ACHN (cell line): ENCODE measurements around the gene LPAR3.
A peak's percentile ranks its signal among the peaks of the same experiment; 100 is the strongest.

Experiments used
- DNase-seq: peaks from one replicate; pipeline ENCODE4 v3.0.0-alpha.2; 2015
- in situ Hi-C: cut with HindIII; loops from 2 replicates; pipeline ENCODE4 v1.10.0; 2017; ENCODE audit warnings: low sequenced_read_pairs, low pct_ligation_motif_present, low pct_unique_long_range_greater_than_20kb

Gene LPAR3

DNA sequence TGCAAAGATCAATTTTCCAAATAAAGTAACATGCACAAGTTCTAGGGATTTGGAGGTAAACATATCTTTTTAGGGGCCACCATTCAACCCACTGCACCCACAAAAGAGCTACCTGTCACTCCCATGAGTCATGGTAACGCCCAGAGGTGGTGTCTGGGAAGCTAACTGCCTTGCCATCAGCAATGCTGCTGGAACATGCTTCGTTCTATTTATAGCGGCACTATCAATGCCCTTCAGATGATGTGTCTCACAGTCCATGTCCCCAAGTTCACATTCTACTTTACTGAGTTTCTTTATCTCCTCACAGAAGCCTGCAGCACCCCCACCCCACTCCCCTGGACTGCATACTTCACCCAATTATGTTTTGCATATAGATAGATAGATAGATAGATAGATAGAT, 95.4 kb downstream of the LPAR3 start:
- DNase-seq: no peak
- in situ Hi-C loops: no loop called here

DNA sequence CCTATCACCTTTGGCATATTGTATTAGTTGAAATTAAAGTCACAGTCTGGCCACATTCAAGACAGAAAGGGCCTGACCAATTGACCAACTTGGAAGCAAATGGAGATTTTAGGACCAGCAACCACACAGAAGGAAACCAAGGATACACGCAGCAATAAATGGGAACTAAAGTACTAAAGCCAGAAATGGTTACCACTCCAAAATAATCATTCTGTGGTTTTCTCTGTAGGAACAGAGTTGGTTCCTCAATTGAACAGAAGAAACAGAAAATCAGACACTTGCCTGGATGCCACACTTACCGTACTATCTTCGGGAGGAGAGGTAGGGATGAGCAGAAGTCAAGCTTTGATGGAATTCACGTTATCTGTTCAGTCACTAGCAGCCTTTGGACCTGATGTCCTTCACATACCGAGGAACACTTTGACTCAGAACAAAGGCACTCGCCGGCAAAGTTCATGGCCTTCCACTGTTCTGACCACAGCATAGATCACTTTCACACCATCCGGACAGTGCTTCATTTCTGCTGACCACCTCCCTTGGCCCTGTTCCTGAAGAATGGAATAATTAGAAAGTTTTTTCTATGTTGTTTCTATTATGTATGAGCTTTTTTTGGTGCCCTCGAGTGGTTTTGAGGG, 96.9 kb downstream of the LPAR3 start:
- in situ Hi-C loops: no loop called here
- DNase-seq: no peak

DNA sequence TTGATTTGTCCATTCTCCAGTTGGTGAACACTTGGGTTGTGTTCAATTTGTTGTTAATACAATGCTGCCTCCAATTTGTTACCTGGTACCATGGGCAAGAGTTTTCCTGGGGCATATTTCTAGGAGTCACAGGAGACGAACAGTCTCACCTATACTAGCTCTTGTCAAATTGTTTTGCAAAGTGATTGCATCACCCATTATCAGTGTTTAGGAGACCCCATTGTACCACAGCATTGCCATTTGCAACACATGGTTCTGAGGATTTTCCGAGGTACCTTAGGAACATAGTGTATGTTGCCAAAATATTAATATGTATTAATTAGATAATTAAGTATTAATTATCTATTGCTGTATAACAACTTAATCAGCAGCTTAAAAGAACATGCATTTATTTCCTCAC, 97.8 kb downstream of the LPAR3 start:
- DNase-seq: no peak
- in situ Hi-C loops: no loop called here

DNA sequence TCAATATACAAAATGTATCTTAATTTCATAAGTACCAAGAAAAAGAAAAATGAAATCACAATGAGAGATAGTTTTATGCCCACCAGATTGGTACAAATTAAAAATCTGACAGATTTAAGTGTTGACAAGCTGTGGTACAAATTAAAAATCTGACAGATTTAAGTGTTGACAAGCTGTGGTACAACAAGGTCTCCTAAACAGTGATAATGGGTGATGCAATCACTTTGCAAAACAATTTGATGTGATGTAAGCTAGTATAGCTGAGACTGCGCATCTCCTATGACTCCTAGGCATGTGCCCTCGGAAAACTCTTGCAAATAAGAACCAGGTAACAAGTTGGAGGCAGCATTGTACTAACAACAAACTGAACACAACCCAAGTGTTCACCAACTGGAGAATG, 100.6 kb downstream of the LPAR3 start:
- DNase-seq: no peak
- in situ Hi-C loops: no loop called here

DNA sequence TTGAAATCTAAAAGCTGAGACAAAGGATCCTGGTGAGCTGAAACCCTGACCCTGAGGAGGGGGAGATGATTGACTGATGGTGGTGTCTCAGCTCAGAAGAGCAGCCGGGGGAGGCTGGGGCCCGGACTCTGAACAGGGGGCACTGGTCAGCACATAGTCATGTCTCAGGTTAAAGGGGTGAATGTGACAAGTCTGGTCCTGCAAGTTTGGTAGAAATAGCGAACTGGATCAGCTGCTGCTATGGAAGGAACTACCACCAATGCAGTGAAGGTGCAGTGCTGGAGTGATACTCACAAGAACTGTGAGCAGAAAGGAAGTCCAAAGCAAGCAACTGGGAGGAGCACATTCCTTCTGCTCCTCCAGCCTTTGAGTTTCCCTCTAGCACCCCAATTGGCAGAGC, 104.0 kb downstream of the LPAR3 start:
- no peak for DNase-seq
- in situ Hi-C loops: no loop called here

DNA sequence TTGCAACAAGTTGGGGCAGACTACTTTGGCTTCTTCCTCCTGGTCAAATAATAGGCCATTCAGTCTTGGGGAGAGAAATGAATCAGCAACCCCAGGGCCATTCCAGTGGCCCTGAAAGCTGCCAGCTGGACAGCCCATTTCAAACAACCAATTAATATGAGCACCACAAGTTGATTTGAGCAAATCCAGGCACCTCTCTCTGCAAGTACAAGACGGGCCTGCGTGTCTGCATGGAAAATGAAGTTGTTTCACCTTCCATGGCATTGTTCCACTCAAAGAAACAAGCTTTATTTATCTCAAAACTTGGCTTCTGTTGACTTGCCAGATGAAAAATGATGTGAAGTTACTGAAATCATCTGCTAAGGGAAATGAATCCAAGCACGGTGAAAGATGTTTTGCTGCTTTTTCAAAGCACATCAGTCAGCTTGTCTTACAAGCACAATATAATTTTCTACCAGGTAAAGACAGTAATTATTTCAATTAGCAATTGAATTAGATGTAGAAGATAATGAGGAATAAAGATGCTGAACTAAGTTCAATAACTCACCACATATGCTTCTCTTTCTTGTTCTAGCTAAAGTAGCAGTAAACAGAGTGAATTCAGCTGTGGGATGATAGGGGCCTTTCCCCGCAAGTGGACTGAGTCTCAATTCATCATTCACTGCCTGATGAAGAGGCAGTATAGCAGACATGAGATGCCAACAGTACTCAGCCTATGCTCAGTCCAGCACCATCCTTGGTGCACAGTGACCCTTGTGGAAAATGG, 107.6 kb downstream of the LPAR3 start:
- in situ Hi-C loops: no loop called here
- DNase-seq: no peak

DNA sequence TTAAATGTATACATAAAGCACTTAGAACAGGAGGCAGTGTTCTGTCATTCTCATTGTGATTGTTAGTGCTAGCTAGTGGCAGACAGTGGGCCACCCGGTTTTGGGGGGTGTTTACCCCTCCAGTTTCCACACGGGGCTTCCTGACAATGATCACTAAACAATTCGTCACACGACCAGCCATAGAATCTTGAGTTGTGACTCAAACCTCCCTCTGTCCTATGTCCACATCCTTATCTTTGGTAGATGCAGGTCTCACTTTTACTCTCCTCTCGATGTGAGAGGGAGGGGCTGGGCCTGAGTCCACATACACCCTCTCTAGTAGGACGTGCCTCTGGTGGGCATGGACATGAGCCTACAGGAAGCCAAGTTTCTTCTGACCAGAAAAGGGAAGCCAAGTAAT, 110.1 kb downstream of the LPAR3 start:
- DNase-seq: no peak
- in situ Hi-C loops: no loop called here

DNA sequence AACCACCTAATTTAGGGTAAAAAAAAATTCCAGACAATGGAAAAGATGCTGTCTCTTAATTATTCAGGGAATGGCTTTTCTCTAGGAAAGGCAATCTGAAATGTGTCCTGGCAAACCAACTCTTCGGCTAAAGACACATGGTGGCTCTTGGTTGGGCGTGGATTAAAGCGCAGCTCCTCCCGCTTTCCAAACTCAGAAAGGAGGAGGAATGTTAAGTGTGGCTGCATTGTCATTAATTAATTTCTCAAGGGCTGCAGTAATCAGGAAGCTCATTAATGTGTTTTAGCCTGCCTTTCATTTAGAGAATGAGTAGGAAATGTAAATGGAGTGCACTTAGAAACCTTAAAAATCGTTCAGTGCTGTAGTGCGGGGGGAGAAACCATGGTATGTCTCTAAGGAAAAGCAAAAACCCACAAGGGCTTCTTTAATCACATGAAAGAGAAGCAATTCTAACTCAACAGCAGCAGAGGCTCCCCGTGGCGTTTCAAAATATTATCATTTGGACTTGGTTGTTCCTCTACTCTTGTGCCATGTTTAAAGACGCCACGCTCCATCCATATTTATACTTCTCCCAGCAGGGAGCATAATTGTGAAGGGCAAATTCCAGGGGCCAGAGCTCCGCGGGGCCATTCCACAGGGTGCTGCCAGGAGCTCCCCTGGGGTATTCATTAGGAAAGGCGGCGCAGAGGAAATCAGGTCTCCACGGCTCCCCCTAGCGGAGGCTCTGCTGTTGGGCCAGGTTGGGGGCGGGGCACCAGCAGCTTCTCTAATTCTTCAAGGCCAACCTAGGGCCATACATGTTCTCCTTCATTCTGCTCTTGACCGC, 110.8 kb downstream of the LPAR3 start:
- in situ Hi-C loops: no loop called here
- peak; percentile 56 for DNase-seq

DNA sequence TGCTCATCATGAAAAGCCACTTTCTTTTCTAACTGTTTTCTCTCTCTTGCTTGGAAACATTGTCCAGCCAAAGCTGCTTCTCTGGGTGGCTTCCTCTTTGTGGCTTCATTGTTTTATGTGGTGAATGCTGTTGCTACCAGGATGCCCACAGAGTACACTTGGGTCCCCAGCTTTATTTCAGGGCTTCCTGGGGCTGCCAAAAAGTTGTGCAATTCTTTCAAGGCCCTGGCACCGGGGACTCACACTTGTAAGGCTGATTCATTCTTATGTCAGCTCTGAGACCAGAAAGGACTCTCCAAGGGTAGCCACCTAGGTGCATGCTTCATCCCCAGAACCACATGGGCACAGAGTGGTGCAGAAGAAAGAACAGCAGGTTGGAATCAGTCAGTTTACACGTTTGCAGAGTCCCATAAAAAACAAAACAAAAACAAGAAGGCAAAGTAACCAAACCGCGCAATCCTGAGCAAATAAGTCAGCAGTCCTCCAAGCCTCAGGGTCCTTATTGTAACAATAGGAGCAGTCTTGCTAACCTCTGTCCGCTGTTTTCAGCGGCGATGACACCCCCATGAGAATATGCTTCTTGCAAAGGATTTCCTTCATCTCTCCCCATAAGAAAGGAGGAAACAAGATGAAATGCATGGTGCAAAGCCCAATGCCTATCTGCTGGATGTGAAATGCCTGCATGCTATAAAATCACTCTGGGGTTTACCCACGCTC, 112.8 kb downstream of the LPAR3 start:
- in situ Hi-C loops: no loop called here
- no peak for DNase-seq

DNA sequence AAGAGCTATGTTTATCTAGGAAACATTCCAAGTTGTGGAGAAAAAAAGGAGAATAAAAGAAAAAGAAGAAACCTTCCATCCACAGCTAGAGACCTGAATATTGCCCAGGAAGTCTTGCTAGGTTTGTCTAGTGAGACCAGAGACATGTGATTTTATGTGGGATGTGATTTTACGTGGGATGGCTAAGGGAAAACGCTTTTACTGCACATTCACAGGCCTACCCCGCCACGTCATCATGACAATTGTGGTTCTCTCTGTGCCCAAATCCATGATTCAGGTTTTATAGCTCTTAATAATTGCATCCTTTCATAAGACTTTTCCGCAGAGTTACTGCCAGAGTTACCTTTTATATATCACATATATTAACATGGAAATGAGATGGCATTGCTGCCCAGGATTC, 116.4 kb downstream of the LPAR3 start:
- DNase-seq: no peak
- in situ Hi-C loops: no loop called here

DNA sequence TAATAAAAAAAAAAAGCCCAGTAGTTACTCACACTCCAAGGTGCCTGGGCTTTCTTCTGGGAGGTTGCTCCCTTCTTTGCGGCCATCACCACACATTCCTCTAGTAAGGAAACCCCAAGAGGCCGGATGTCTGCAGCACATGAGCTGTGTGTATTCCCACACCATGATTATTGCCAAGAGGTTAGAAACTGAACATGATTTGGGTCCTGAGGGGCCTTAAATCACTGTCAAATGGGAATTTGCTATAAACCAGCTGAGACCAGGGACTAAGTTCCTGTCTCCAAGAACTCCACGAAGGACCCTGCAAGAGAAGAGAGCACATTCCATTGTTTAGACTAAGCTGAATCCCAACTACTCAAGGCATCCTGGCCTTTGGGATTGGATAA, 117.5 kb downstream of the LPAR3 start:
- DNase-seq: no peak
- in situ Hi-C loops: no loop called here

DNA sequence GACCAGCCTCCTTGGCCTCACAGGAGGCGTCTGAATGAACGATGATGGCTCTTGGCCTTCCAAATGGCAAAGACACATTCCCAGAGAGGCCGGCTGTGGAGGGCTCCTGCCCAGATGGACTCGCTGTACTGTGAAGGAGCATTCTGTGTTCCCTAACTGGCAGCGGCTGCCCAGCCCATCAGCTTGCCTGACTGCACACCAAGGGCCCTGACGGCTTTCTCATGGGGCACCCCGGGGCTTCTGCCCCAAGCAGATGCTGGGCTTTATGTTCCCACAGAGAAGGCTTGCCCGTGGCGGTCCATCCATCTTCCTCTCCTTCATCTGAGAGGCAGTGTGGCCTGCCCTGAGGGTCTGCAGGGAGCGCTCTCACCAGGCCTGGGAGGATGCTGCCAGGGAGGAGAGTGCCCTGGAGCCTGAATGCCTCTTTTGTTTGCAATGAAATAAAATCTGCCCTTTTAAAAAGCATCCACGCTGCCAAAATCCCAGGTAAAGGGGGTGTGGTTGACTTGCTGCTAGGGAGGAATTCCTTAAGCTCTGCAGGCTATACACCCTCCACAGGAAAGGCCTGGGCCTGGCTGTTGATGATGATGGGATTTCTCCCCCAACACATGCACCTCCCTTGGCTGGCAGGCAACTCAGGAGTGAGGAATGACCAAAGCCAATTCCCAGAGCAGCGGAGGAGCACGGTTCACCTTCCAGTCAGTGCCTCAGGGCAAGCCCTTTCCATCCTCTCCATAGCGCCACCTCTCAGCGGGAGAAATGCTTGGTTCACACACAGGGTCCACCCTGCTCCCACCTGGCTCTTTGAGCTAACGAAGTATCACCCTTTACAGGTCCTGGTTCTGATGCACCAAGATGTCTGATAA, 118.1 kb downstream of the LPAR3 start:
- DNase-seq: no peak
- in situ Hi-C loops: no loop called here

DNA sequence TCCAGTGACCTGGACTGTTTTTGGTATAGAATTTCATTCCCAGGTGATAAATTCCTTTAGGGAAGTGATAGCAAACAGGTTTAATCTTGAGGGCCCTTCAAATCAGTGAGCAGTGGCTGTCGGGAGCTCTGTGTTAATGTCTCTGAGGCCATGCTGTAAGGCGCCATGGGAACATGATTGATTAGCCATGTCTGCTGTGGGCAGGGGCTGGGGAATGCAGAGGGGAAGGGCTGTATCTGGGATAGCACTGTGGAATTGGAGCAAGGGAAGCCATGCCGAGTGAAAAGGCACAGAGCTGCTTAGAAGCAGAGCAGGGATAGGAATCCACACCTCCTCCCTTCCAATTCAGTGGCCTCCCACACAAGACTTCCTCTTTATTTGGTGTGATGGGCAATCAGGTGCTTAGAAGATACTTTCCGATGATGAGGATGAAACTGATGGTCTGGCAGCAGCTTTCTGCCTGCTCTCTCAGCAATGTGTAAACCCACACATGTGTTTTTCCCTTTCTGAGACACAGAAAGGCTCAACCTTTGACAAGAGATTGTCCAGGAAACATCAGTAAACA, 119.0 kb downstream of the LPAR3 start:
- no peak for DNase-seq
- in situ Hi-C loops: no loop called here

DNA sequence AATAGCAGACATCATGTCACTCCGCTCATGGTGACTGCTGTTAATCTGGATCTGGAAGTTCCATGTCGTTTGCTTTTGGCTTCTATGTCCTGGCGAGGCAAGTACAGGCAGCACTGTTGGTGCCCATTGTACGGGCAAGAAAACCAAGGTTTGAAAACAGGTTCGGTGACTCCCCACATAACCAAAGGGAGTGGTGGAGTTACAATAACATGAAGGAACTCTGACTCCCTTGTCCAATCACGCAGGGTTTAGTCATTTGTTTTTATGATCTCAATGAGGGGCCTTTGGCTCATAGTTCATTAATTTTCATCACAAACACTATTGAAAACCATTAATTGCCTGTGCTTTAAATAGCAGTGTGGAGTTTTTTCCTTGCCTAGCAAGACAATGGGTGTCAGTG, 119.8 kb downstream of the LPAR3 start:
- in situ Hi-C loops: no loop called here
- DNase-seq: no peak

DNA sequence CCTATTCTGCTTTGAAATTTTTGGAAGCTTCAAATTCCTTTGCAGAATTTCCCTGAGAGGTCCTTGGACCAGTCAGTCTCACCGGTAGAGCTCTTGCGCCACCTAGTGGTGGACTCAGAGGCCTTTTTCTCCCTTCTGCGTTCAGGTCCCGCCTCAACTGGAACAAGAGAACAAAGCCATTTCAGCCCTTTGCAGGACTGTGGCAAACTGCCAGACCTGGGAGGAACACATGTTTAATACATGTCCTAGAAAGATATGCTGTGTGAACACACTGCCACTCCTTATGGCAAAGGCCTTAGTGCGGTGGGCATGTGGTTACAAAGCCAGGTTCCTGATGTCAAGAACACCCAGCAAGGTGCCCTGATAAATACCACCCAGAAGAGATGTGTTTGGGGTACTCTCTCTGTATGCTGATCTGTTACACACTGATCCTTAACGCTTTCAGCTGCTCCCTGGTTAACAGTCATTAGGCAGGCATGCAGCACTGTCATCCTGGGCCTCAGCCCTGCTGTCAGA, 120.5 kb downstream of the LPAR3 start:
- in situ Hi-C loops: no loop called here
- peak; percentile 61 for DNase-seq

DNA sequence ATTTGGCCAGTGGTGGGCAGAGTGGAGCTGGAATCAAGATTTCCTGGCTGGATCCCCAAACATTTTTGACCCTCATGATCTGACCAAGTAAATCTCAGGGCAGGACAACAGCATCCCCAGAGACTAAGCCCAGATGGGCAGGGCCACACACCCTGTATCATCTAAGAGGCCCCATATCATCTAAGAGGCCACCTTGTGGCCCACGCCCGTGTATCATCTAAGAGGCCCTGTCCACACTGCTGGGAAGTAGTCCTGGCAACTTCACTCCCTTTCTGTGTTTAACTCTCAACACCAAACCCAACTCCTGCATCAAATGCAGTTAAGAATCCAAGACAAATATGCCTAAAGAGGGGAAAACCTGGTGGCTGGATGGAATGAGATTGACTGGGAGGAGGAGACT, 121.1 kb downstream of the LPAR3 start:
- in situ Hi-C loops: no loop called here
- DNase-seq: no peak

DNA sequence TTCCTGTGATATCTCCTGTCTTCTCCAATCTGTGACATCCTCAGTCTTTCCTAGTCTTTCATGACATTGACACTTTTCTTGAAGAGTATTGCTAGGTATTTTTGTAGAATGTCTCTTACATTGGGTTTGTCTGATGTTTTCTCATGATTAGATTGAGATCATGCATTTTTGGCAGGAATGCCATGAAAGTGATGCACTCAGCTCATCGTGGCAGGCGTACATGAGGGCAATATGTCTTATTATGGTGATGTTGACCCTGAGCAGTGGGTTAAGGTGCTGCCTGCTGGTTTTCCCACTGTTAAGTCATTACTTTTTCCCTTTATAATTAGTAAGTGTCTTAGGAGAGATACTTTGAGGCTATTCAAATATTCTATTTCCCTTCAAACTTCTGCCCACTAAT, 122.5 kb downstream of the LPAR3 start:
- no peak for DNase-seq
- in situ Hi-C loops: no loop called here

DNA sequence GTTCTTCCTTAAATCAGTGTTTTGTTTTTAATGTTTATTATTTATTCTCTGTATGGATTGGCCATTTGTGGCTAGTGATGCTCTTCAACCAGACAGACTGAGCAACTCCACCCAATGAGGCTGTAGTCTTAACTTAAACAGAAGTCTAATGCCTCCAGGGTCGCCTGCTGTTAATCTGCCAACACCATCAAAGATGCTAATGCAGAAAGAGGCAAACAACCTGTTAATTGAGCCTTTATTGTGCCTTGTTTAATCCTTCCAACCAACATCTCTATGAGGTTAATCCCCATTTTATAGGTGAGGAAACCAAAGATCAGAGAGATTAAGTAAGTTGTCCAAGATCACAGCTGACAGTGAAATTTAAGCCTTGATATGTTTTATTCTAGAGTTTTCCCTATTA, 123.4 kb downstream of the LPAR3 start:
- in situ Hi-C loops: no loop called here

More for the DNA sequence above, 123.4 kb downstream of the LPAR3 start:
- DNase-seq: no peak
